DND-41 (cell line): Measurements from ENCODE around the gene HDGF.

ENCODE experiments used
- ATAC-seq: fragments of 200-7000 bp; cut with Tn5 transposase; 3 replicates; pipeline ENCODE4 v1.9.1; 2021; ENCODE audit warnings: low read depth; ENCODE audit not compliant: insufficient read depth
- DNase-seq: peaks from one replicate; pipeline ENCODE4 v3.0.0-alpha.2; 2020
- H2AFZ ChIP-seq: 2 replicates; pipeline ENCODE4 v1.6.0; 2012; ENCODE audit warnings: low read depth, low read length
- H3K27ac ChIP-seq: 2 replicates; pipeline ENCODE4 v1.5.1; 2012; ENCODE audit warnings: low read length, inconsistent platforms
- H3K27me3 ChIP-seq: fragments of 200-600 bp; sonication (generic); 2 replicates; pipeline ENCODE4 v1.6.0; 2012; ENCODE audit warnings: low read length, mild to moderate bottlenecking, inconsistent platforms; ENCODE audit not compliant: insufficient read depth, poor library complexity
- H3K36me3 ChIP-seq: 2 replicates; pipeline ENCODE4 v1.5.1; 2012; ENCODE audit warnings: low read length, inconsistent platforms; ENCODE audit not compliant: insufficient read depth
- H3K4me1 ChIP-seq: 2 replicates; pipeline ENCODE4 v1.5.1; 2012; ENCODE audit warnings: mild to moderate bottlenecking, low read length; ENCODE audit not compliant: insufficient read depth
- H3K4me2 ChIP-seq: 2 replicates; pipeline ENCODE4 v1.6.0; 2012; ENCODE audit warnings: mild to moderate bottlenecking, moderate library complexity, low read length, inconsistent platforms; ENCODE audit not compliant: insufficient read depth
- H3K4me3 ChIP-seq, 2 experiments: fragments of 200-600 bp in 1 of 2; shearing (Covaris generic) in 1 of 2; 2 replicates each; pipeline ENCODE4 v1.5.1; 2012 to 2016; ENCODE audit warnings: inconsistent platforms in 2 of 2, low read length in 2 of 2, mild to moderate bottlenecking in 2 of 2, low read depth in 1 of 2, moderate library complexity in 1 of 2
- H3K79me2 ChIP-seq: 2 replicates; pipeline ENCODE4 v1.6.0; 2012; ENCODE audit warnings: low read length, inconsistent platforms; ENCODE audit not compliant: insufficient read depth
- H3K9ac ChIP-seq: 2 replicates; pipeline ENCODE4 v1.6.0; 2012; ENCODE audit warnings: low read depth, mild to moderate bottlenecking, inconsistent platforms, low read length, moderate library complexity
- H3K9me3 ChIP-seq: 2 replicates; pipeline ENCODE4 v1.5.1; 2012; ENCODE audit warnings: low read length, moderate library complexity, mild to moderate bottlenecking, inconsistent platforms; ENCODE audit not compliant: insufficient read depth, severe bottlenecking
- H4K20me1 ChIP-seq: 2 replicates; pipeline ENCODE4 v1.6.0; 2012; ENCODE audit warnings: low read length; ENCODE audit not compliant: insufficient read depth
- CTCF ChIP-seq: IDR thresholded peaks from 2 replicates; pipeline ENCODE4 v1.5.1; 2012; ENCODE audit warnings: borderline replicate concordance, low read length, moderate library complexity, mild to moderate bottlenecking; ENCODE audit not compliant: poor library complexity, severe bottlenecking; ENCODE audit errors: extremely low read depth
- EZH2 ChIP-seq: IDR thresholded peaks from 3 replicates; pipeline ENCODE4 v1.6.1; 2012; ENCODE audit warnings: borderline replicate concordance, low read depth, mild to moderate bottlenecking, moderate library complexity, low read length, inconsistent platforms; ENCODE audit not compliant: severe bottlenecking

HDGF gene

GRCh38 chr1:156775799-156776198 is 24.3 kb upstream of the HDGF start:
- DNase-seq (no peak), ATAC-seq (no peak)
- Histone ChIP-seq H4K20me1 (peaks cover 52% of the 10 kb centered on the region), H3K4me1 (peaks cover 24% of the 10 kb centered on the region), H3K9ac (no peak overlapping the region), H3K79me2 (peaks cover 92% of the 10 kb centered on the region), H3K36me3 (peaks cover 41% of the 10 kb centered on the region), H3K27me3 (no peaks in the 10 kb centered on the region), H3K27ac (no peak overlapping the region), H2AFZ (no peak overlapping the region), H3K4me3 (no peak overlapping the region), H3K4me2 (no peak overlapping the region), H3K9me3 (no peaks in the 10 kb centered on the region)
- no peak for TF ChIP-seq CTCF
- no peak for TF ChIP-seq EZH2

GRCh38 chr1:156773607-156774006 is 22.1 kb upstream of the HDGF start:
- Histone ChIP-seq H3K4me1 (peaks cover 44% of the 10 kb centered on the region), H3K36me3 (peaks cover 52% of the 10 kb centered on the region), H3K79me2 (peaks cover 94% of the 10 kb centered on the region), H3K4me2 (no peak overlapping the region), H3K4me3 (no peak overlapping the region), H3K27ac (no peak overlapping the region), H3K9ac (no peak overlapping the region), H3K27me3 (no peaks in the 10 kb centered on the region), H2AFZ (no peak overlapping the region), H3K9me3 (no peaks in the 10 kb centered on the region), H4K20me1 (peaks cover 58% of the 10 kb centered on the region)
- TF ChIP-seq CTCF (peak; percentile 20), EZH2 (no peak)
- DNase-seq (no peak), ATAC-seq (peak; percentile 50; the same call in 1 of the 3 replicates)

- Histone ChIP-seq H4K20me1 (peaks cover 60% of the 10 kb centered on the region), H3K36me3 (peaks cover 47% of the 10 kb centered on the region), H3K27me3 (no peaks in the 10 kb centered on the region), H2AFZ (no peak overlapping the region), H3K27ac (no peak overlapping the region), H3K4me3 (no peak overlapping the region), H3K9ac (no peak overlapping the region), H3K9me3 (no peaks in the 10 kb centered on the region), H3K4me1 (peaks cover 49% of the 10 kb centered on the region), H3K79me2 (peaks cover 94% of the 10 kb centered on the region), H3K4me2 (peak overlapping the region; percentile 24; the same call in 1 of the 2 replicates)
- ATAC-seq (no peak), DNase-seq (no peak)
- TF ChIP-seq CTCF (no peak), EZH2 (no peak)
Observed at GRCh38 chr1:156772728-156773497, 21.4 kb upstream of the HDGF start.
